GM12873 (cell line): ENCODE results near the gene TMEM163.

Source experiments
- TF ChIP-seq, protein P1 (sequence below): IDR thresholded peaks from 2 replicates; pipeline ENCODE4 v1.5.1; 2012; ENCODE audit warnings: low read depth, mild to moderate bottlenecking, moderate library complexity, low read length, control low read depth; ENCODE audit not compliant: insufficient read depth; ENCODE audit errors: missing control alignments

Gene TMEM163

DNA sequence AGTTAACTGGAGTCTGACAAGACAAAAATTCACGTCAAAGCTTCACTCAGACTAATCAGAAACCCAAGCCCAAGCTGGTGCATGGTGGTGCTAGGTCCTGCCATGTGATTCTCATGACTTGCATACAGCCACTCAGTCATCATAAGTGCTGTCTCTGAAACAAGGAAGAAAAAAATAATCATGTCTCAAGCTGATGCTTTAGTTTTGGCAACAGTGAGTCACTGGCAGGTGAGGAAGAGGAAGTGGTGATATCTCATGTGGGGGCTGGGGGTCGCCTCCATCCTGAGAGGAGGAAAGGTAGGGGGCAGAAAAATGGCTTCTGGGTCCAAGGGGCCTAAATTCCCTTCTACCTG, 136.3 kb downstream of the TMEM163 start:
- TF ChIP-seq, protein P1, sequence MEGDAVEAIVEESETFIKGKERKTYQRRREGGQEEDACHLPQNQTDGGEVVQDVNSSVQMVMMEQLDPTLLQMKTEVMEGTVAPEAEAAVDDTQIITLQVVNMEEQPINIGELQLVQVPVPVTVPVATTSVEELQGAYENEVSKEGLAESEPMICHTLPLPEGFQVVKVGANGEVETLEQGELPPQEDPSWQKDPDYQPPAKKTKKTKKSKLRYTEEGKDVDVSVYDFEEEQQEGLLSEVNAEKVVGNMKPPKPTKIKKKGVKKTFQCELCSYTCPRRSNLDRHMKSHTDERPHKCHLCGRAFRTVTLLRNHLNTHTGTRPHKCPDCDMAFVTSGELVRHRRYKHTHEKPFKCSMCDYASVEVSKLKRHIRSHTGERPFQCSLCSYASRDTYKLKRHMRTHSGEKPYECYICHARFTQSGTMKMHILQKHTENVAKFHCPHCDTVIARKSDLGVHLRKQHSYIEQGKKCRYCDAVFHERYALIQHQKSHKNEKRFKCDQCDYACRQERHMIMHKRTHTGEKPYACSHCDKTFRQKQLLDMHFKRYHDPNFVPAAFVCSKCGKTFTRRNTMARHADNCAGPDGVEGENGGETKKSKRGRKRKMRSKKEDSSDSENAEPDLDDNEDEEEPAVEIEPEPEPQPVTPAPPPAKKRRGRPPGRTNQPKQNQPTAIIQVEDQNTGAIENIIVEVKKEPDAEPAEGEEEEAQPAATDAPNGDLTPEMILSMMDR: no peak

DNA sequence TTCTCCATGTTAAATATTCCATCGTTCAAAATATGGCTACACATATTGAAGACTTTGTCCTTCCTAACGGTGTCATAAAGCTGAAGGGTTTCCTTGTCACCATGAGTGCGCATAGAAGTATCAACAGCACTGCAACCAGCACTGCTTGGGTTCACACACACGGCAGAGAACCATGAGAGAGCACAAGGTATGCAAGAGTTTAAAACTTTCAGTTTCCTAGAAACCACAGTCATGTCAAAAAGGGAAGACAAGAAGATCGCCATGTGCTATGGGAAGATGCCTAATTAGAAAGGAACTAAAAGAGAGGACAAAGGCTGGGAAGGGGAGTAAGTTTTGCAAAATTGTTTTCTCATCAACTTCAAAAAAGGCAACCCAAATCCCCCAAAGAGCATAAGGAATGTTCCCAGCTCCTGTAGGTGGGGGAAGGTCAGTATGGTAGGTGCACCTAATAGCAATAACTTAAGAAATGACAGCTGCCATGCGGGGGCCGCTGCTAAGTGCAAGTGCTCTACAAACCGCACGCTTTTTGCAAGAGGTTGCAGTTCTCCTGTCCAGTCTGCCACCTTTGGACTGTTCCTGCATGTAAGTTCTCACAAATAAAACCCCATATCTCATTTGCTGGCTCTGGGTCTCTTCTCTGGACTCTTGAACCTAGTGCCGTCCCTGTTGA, 136.8 kb downstream of the TMEM163 start:
- TF ChIP-seq, protein P1: no peak

DNA sequence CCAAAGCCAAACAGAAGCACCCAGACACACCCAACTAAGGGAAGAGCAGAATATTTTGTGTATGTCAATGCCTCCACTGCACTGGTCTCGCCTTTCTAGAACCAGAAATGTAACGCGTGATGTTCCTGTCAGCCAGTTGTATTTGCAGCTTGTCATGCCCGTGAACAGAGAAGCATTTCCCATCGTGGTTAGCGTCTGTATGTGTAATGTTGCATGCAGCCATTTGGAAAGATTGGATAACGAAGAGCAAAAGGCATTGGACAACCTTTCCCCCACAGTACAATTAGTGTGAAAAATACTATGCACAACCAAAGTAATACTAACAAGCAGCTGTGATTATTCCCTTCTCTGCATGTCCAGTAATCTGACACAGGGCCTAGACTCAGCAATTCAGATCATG, 140.5 kb downstream of the TMEM163 start:
- TF ChIP-seq, protein P1: no peak

DNA sequence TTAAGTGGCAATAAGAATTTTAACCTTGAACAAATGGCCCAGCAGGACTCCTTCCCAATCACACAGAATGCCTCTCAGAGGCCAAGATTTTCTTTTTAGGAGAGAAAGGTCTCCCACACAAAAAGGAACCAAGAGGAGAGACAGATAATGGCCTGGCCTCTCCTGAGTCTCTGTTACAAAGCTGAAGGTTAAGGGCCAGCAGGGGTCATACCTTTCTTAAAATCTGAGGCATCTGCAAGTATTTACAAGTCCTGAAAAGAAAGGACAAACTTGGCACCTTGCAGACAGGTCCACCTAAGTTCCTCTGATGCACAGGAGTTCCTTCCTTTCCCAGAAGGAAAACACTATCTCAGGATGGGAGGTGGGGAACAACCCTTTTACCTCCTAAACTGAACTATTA, 142.3 kb downstream of the TMEM163 start:
- TF ChIP-seq, protein P1: no peak

DNA sequence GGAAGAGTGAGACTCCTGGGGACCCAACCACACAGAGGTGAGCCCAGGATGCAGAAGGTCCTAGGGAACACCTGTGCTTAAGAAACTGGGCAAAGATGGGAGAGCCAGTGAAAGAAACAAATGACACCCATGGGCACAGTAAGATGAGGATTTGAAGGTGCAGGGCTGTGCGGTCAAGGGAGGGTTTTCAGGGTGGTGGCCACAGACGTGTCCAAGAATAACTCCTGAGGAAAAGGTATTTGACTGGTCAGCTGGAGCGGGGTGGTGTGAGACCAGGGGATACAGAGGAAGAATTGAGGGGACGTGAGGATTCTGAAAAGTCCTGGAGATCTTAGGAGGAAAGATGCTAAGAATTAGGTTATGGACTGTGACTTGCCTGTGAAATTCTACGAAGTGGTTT, 142.9 kb downstream of the TMEM163 start:
- TF ChIP-seq, protein P1: no peak

DNA sequence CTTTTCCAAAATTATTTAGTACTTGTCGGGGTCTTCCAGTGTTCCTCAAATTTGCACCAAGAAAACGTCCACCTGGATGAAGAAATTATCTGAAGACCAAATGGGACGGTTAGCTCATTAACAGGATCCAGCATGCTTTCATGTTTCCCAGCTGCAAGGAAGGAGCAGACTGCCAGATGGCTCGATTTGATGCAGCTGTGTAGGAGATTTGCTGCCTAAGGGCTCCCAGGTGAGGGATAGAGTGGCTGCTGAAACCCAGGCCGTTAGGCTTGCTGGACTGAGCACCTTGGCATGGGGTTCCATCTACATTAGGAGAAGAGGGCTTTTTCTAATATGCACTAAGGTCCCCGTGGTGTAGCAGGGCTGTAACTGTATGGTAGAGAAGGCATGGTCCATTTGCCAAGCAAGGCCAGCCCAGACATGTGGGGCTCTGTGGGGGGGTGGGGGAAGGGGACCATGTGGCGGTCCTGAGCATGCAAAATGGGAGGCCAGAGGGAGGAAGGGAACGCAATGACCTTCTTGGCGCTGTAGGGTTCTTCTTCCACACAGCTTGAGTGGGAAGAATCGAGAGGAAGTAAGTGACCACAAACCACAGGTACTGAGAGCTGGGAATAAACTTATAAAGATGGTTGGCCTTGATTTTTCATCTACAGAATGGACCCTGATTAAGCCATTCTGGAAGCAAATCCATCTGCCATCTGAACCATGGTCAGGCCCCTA, 144.0 kb downstream of the TMEM163 start:
- TF ChIP-seq, protein P1: no peak

DNA sequence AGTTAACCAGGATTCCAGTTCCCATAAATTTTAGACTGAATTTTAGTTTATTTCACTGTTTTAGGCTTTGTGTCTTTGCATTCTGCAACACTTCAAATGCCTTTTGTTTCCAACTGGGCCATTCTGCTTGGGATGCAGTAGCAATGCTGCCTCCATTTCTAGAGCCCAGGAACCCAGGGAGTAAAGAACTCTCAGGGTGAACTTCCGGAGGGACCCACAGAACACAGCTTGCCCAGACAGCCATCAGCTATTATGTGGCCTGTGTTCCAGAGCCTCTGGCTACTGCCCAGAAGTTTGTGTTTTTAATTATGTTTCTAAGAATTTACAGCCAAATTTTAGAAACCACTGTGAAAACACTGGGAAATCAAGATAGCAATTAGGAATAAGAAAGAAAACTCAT, 145.1 kb downstream of the TMEM163 start:
- TF ChIP-seq, protein P1: no peak
